Right ventricle myocardium inferior (tissue), 1 donor: ENCODE measurements around the gene TTYH1. TPM values are rescaled to one million over a fixed set of nuclear protein-coding genes. Genes with fewer than 3 reads are reported as not detected.

ENCODE experiments used
- ATAC-seq: fragments of 200-7000 bp; cut with Tn5 transposase; one replicate; pipeline ENCODE4 v1.9.1; 2020; ENCODE audit warnings: mild to moderate bottlenecking, moderate library complexity
- DNase-seq: peaks from one replicate; pipeline ENCODE4 v3.0.0; 2021; ENCODE audit errors: missing footprints
- intact Hi-C: fragments of 100-400 bp; cut with DNase I; formaldehyde crosslinking; loops from one replicate; pipeline ENCODE4 v1.11.0; 2022
- total RNA-seq: library from RNA; stranded (reverse); fragmentation: NEBNext Ultra II Directional; extraction: Animal tissue kit (Norgen Biotek cat#: 25700); gene quantifications from one replicate; pipeline ENCODE4 v1.2.1, GENCODE V29; 2021
- donor health status: DM: no; HTN: yes; CAD: no; lungs with severe emphysema.

The TTYH1 gene
- total RNA-seq, 1 donor from 2014 or later = 2.8 TPM

DNA sequence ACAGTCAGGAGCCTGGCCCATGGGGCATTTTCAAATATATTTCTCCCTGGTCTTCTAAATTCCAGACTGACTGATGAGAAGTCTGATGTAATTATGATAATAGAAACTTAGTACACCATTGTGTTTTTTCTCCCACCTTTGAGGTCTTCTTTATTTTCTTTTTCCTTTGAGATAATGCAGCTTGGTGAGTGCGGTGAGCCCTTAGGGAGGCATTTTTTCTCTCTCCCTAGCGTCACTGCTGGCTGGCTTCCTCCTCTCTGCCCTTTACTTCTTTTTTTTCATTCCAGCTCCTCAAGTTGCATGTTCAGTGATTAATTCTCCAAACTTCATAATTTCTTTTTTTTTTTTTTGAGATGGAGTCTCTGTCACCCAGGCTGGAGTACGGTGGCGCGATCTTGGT, 70.6 kb downstream of the TTYH1 start:
- intact Hi-C loops = no loop called here
- DNase-seq (no peak), ATAC-seq (no peak)

Other genes starting within 250 kb of the TTYH1 start
- 0.97 TPM for gene TMC4, start 242.3 kb upstream of the TTYH1 start, total RNA-seq
- gene MBOAT7, start 225.9 kb upstream of the TTYH1 start, total RNA-seq = 15.1 TPM
- gene TSEN34, start 224.2 kb upstream of the TTYH1 start, total RNA-seq = 16.1 TPM
- gene RPS9, start 214.6 kb upstream of the TTYH1 start, total RNA-seq = 681 TPM
- 4.0 TPM for gene LILRB3, start 192.5 kb upstream of the TTYH1 start, total RNA-seq
- 2.7 TPM for gene LILRA6, start 172.7 kb upstream of the TTYH1 start, total RNA-seq
- 8.5 TPM for gene LILRB5, start 158.2 kb upstream of the TTYH1 start, total RNA-seq
- 2.9 TPM for gene LILRB2, start 134.4 kb upstream of the TTYH1 start, total RNA-seq
- gene LILRA5, start 102.3 kb upstream of the TTYH1 start, total RNA-seq = 1.8 TPM
- not detected for gene LILRA4, start 76.3 kb upstream of the TTYH1 start, total RNA-seq
- 9.1 TPM for gene LAIR1, start 50.5 kb upstream of the TTYH1 start, total RNA-seq
- gene LENG8, start 33.7 kb downstream of the TTYH1 start, total RNA-seq = 59.0 TPM
- 1.8 TPM for gene LENG9, start 48.3 kb downstream of the TTYH1 start, total RNA-seq
- gene CDC42EP5, start 57.8 kb downstream of the TTYH1 start, total RNA-seq = 8.9 TPM
- gene LAIR2, start 87.4 kb downstream of the TTYH1 start, total RNA-seq = not detected
- 3.1 TPM for gene LILRA2, start 158.3 kb downstream of the TTYH1 start, total RNA-seq
- gene LILRA1, start 178.2 kb downstream of the TTYH1 start, total RNA-seq = 0.92 TPM
- gene LILRB1, start 215.0 kb downstream of the TTYH1 start, total RNA-seq = 1.8 TPM
- 5.0 TPM for gene LILRB4, start 247.5 kb downstream of the TTYH1 start, total RNA-seq